ENCODE data around the gene SLC12A9. TPM values are rescaled to one million over a fixed set of nuclear protein-coding genes. Genes with fewer than 3 reads are reported as not detected.

The SLC12A9 gene
- total and polyA plus RNA-seq, 2 experiments from 2014 or later = 10.3 to 39.9 TPM

DNA sequence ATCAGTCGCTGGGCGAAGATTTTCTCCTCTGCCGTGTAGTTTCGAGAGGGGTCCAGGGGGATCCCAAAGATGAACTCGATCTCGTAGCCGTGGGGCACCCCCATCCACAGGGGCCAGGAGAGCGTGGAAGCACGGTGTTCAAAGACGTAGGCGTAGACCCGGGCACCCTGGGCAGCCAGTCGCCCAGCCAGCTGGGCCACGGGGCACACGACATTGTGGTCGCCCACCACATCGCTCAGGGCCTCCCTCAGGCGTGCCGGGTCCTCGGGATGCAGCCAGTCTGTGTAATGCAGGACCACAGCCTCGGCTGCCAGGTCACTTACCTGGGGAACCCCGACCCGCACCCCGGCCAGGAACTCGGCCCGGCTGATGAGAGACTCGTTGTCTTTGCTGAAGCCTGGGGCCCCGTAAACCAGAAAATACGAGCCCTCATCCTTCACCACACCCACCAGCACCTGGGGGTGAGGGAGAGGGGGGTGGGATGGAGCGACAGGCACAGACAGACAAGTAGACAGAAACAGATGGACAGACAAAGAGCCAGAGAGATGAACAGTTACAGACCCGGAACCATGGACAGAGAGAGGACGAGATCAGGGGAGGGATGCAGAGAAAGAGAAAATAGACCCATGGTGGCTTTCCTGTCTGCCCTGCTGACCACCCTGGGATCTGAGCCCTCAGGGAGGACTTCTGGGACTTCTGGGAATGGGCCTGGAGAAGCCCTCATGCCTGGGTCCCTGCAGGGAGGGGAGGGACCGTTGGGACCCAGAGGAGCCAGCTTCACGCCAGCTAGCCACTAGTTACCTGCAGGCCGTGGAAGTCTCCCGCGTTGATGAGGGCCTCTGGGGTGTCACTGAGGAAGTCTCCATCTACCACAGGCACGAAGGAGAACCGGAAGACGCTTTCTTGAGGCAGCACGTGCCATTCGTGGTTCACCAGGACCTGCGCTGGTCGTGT, 40.1 kb downstream of the SLC12A9 start (continued):
- TF ChIP-seq, protein P1, sequence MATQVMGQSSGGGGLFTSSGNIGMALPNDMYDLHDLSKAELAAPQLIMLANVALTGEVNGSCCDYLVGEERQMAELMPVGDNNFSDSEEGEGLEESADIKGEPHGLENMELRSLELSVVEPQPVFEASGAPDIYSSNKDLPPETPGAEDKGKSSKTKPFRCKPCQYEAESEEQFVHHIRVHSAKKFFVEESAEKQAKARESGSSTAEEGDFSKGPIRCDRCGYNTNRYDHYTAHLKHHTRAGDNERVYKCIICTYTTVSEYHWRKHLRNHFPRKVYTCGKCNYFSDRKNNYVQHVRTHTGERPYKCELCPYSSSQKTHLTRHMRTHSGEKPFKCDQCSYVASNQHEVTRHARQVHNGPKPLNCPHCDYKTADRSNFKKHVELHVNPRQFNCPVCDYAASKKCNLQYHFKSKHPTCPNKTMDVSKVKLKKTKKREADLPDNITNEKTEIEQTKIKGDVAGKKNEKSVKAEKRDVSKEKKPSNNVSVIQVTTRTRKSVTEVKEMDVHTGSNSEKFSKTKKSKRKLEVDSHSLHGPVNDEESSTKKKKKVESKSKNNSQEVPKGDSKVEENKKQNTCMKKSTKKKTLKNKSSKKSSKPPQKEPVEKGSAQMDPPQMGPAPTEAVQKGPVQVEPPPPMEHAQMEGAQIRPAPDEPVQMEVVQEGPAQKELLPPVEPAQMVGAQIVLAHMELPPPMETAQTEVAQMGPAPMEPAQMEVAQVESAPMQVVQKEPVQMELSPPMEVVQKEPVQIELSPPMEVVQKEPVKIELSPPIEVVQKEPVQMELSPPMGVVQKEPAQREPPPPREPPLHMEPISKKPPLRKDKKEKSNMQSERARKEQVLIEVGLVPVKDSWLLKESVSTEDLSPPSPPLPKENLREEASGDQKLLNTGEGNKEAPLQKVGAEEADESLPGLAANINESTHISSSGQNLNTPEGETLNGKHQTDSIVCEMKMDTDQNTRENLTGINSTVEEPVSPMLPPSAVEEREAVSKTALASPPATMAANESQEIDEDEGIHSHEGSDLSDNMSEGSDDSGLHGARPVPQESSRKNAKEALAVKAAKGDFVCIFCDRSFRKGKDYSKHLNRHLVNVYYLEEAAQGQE (IDR thresholded peaks at IDR 0.05; ENCODE audit: unreplicated experiment) = no peak
- no peak for TF ChIP-seq JUNB (IDR thresholded peaks at IDR 0.05; ENCODE audit: unreplicated experiment)
- no peak for TF ChIP-seq EZH2phosphoT487 (IDR thresholded peaks at IDR 0.05; ENCODE audit: unreplicated experiment)
- TF ChIP-seq NANOG (IDR thresholded peaks at IDR 0.05; ENCODE audit: borderline replicate concordance) = no peak
- no peak for TF ChIP-seq ZNF114 (CRISPR knock-in tag; IDR thresholded peaks at IDR 0.05)
- TF ChIP-seq ZNF331 (CRISPR knock-in tag; IDR thresholded peaks at IDR 0.05; ENCODE audit: low read depth) = no peak
- TF ChIP-seq CREB1 (CRISPR knock-in tag; IDR thresholded peaks at IDR 0.05; ENCODE audit: low read depth) = no peak
- TF ChIP-seq STAT1 (IDR thresholded peaks at IDR 0.05; ENCODE audit: unreplicated experiment) = no peak

DNA sequence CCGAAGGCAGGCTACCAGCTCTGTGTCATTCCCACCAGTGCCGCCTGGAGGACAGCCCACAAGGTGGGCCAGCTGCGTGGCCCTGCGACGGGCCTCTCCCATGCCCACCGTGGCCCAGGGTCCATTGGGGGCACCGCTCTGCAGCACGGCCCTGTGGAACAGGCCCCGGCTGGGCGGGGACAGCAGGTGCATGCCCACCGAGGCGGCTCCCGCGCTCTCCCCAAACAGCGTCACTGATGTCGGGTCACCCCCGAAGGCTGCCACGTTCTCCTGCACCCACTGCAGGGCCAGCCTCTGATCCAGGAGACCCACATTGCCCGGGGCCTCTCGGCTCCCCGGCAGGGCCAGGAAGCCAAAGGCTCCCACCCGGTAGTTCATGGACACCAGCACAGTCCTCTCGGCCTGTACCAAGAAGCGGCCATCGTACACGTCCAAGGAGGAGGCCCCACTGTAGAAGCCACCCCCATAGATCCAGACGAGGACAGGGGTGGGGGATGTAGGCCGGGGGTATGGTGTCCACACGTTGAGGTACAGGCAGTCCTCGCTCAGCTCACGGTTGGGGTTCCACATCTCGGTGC, 40.9 kb downstream of the SLC12A9 start:
- ATAC-seq (no peak), DNase-seq (ENCODE audit: low spot score) (no peak)
- Histone ChIP-seq H3K9me2 (ENCODE audit: insufficient read depth) (no peaks in the 10 kb centered on the region), H3K36me3 (ENCODE audit: insufficient read depth) (peaks cover 3% of the 10 kb centered on the region), H3K4me2 (no peak overlapping the region), H3K27me3 (ENCODE audit: insufficient read depth) (peaks cover 35% of the 10 kb centered on the region), H3K79me2 (replicated peaks; ENCODE audit: insufficient read depth) (peaks cover 8% of the 10 kb centered on the region), H3K27ac (ENCODE audit: low read depth) (no peak overlapping the region), H2AFZ (no peak overlapping the region), H4K20me1 (replicated peaks; ENCODE audit: insufficient read depth) (no peaks in the 10 kb centered on the region), H3K4me3 (no peak overlapping the region), H3K4me1 (ENCODE audit: insufficient read depth) (peaks cover 11% of the 10 kb centered on the region), H3F3A (replicated peaks; ENCODE audit: low read depth) (peaks cover 15% of the 10 kb centered on the region)
- H3K4me3 Mint-ChIP-seq = no peak overlapping the region
- H3K27ac Mint-ChIP-seq = no peak overlapping the region
- peaks cover 4% of the 10 kb centered on the region; the same call in 2 of the 3 replicates for H3K9me3 Mint-ChIP-seq
- peaks cover 26% of the 10 kb centered on the region for H3K4me1 Mint-ChIP-seq
- H3K27me3 Mint-ChIP-seq (ENCODE audit: insufficient read depth, low read depth, poor library complexity) = peaks cover 48% of the 10 kb centered on the region
- peaks cover 5% of the 10 kb centered on the region for H3K36me3 Mint-ChIP-seq (ENCODE audit: low read depth)
- no peak for TF ChIP-seq POLR2AphosphoS5 (IDR thresholded peaks at IDR 0.05; ENCODE audit: low read depth)
- TF ChIP-seq, protein P2, sequence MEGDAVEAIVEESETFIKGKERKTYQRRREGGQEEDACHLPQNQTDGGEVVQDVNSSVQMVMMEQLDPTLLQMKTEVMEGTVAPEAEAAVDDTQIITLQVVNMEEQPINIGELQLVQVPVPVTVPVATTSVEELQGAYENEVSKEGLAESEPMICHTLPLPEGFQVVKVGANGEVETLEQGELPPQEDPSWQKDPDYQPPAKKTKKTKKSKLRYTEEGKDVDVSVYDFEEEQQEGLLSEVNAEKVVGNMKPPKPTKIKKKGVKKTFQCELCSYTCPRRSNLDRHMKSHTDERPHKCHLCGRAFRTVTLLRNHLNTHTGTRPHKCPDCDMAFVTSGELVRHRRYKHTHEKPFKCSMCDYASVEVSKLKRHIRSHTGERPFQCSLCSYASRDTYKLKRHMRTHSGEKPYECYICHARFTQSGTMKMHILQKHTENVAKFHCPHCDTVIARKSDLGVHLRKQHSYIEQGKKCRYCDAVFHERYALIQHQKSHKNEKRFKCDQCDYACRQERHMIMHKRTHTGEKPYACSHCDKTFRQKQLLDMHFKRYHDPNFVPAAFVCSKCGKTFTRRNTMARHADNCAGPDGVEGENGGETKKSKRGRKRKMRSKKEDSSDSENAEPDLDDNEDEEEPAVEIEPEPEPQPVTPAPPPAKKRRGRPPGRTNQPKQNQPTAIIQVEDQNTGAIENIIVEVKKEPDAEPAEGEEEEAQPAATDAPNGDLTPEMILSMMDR (conservative IDR thresholded peaks at IDR 0.05; ENCODE audit: low read depth in 2 of 2) = no peak
- TF ChIP-seq JUNB (IDR thresholded peaks at IDR 0.05; ENCODE audit: unreplicated experiment) = no peak
- TF ChIP-seq, protein P3, sequence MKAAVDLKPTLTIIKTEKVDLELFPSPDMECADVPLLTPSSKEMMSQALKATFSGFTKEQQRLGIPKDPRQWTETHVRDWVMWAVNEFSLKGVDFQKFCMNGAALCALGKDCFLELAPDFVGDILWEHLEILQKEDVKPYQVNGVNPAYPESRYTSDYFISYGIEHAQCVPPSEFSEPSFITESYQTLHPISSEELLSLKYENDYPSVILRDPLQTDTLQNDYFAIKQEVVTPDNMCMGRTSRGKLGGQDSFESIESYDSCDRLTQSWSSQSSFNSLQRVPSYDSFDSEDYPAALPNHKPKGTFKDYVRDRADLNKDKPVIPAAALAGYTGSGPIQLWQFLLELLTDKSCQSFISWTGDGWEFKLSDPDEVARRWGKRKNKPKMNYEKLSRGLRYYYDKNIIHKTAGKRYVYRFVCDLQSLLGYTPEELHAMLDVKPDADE (IDR thresholded peaks at IDR 0.05) = no peak
- TF ChIP-seq CREB1 (CRISPR knock-in tag; IDR thresholded peaks at IDR 0.05; ENCODE audit: low read depth) = no peak
- TF ChIP-seq ZNF331 (CRISPR knock-in tag; IDR thresholded peaks at IDR 0.05; ENCODE audit: low read depth) = no peak
- TF ChIP-seq EZH2phosphoT487 (IDR thresholded peaks at IDR 0.05; ENCODE audit: unreplicated experiment) = no peak
- TF ChIP-seq STAT1 (IDR thresholded peaks at IDR 0.05; ENCODE audit: unreplicated experiment) = no peak
- TF ChIP-seq ZNF114 (CRISPR knock-in tag; IDR thresholded peaks at IDR 0.05) = no peak
- TF ChIP-seq, protein P1 (IDR thresholded peaks at IDR 0.05; ENCODE audit: unreplicated experiment) = no peak
- TF ChIP-seq NANOG (IDR thresholded peaks at IDR 0.05; ENCODE audit: borderline replicate concordance) = no peak
- TF ChIP-seq EZH2 (IDR thresholded peaks at IDR 0.05; ENCODE audit: low read depth, unreplicated experiment) = no peak

All from GM23338 (cell line).